ENCODE data around the gene GPR180.

DNA sequence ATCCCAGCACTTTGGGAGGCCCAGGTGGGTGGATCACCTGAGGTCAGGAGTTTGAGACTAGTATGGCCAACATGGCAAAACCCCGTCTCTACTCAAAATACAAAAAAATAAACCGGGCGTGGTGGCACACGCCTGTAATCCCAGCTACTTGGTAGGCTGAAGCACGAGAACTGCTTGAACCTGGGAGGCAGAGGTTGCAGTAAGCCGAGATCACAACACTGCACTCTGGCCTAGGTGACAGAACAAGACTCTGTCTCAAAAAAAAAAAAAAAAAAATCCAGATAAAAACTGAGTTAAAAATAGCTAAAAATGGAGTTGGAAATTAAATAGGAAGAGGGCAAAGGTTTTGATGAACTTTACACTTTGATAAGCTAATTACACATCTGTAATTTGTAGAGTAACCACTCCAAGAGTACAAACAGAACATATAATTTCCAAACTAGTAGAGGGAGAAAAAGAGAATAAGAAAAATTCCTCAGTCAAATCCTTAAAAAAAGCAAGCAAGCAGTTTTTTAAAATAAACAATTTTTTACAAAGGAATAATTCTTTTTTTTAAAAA, 16.0 kb upstream of the GPR180 start:
- TF ChIP-seq POLR2A (IDR thresholded peaks at IDR 0.05) = no peak
- TF ChIP-seq CTCF (IDR thresholded peaks at IDR 0.05) = no peak
